H9 (cell line): ENCODE measurements around the gene TBC1D22A. TPM values are rescaled to one million over a fixed set of nuclear protein-coding genes. Genes with fewer than 3 reads are reported as not detected.
A peak's percentile ranks its signal among the peaks of the same experiment; 100 is the strongest.

ENCODE experiments used
- DNase-seq: peaks from one replicate; pipeline ENCODE4 v3.0.0-alpha.2; 2017
- H2AFZ ChIP-seq: one replicate; pipeline ENCODE4 v1.6.1; 2013; ENCODE audit warnings: mild to moderate bottlenecking, low read length, control low read depth, moderate library complexity
- H2AK5ac ChIP-seq: 2 replicates; pipeline ENCODE4 v1.6.1; 2013; ENCODE audit warnings: low read length, control low read depth, mixed read lengths; ENCODE audit not compliant: insufficient read length
- H2BK120ac ChIP-seq: one replicate; pipeline ENCODE4 v1.6.1; 2013; ENCODE audit warnings: low read depth, mild to moderate bottlenecking, low read length, control low read depth, inconsistent platforms; ENCODE audit not compliant: poor library complexity, severe bottlenecking
- H2BK12ac ChIP-seq: 2 replicates; pipeline ENCODE4 v1.6.1; 2013; ENCODE audit warnings: low read length, control low read depth, mixed read lengths, low read depth; ENCODE audit not compliant: insufficient read length
- H2BK15ac ChIP-seq: 2 replicates; pipeline ENCODE4 v1.6.1; 2013; ENCODE audit warnings: low read depth, low read length, control low read depth
- H2BK20ac ChIP-seq: one replicate; pipeline ENCODE4 v1.6.1; 2013; ENCODE audit warnings: low read depth, mild to moderate bottlenecking, low read length, control low read depth, inconsistent platforms; ENCODE audit not compliant: poor library complexity, severe bottlenecking
- H2BK5ac ChIP-seq: 2 replicates; pipeline ENCODE4 v1.6.1; 2013; ENCODE audit warnings: low read length, control low read depth, mixed read lengths; ENCODE audit not compliant: insufficient read length
- H3K14ac ChIP-seq: 2 replicates; pipeline ENCODE4 v1.6.1; 2013; ENCODE audit warnings: low read length, control low read depth; ENCODE audit not compliant: insufficient read depth
- H3K18ac ChIP-seq: 2 replicates; pipeline ENCODE4 v1.6.1; 2013; ENCODE audit warnings: low read depth, mild to moderate bottlenecking, mixed read lengths, low read length, control low read depth; ENCODE audit not compliant: insufficient read length
- H3K23ac ChIP-seq: 2 replicates; pipeline ENCODE4 v1.6.1; 2013; ENCODE audit warnings: low read length, control low read depth, mixed read lengths, low read depth; ENCODE audit not compliant: insufficient read length
- H3K23me2 ChIP-seq: 2 replicates; pipeline ENCODE4 v1.6.1; 2013; ENCODE audit warnings: low read depth, mild to moderate bottlenecking, mixed read lengths, low read length, control low read depth; ENCODE audit not compliant: insufficient read length, poor library complexity, severe bottlenecking
- H3K27ac ChIP-seq: 2 replicates; pipeline ENCODE4 v1.5.1; 2013; ENCODE audit warnings: low read length, control low read depth, mixed read lengths, low read depth; ENCODE audit not compliant: insufficient read length
- H3K27me3 ChIP-seq: 2 replicates; pipeline ENCODE4 v1.6.1; 2013; ENCODE audit warnings: low read length, control low read depth, inconsistent platforms; ENCODE audit not compliant: insufficient read depth
- H3K4ac ChIP-seq: 2 replicates; pipeline ENCODE4 v1.6.1; 2013; ENCODE audit warnings: low read depth, mild to moderate bottlenecking, control low read depth, inconsistent platforms, low read length, moderate library complexity
- H3K4me1 ChIP-seq: 2 replicates; pipeline ENCODE4 v1.6.1; 2013; ENCODE audit warnings: low read length, control low read depth, inconsistent platforms; ENCODE audit not compliant: insufficient read depth
- H3K4me2 ChIP-seq: 2 replicates; pipeline ENCODE4 v1.6.1; 2013; ENCODE audit warnings: low read length, control low read depth, mixed read lengths; ENCODE audit not compliant: insufficient read length, insufficient read depth
- H3K56ac ChIP-seq: 2 replicates; pipeline ENCODE4 v1.6.1; 2013; ENCODE audit warnings: low read depth, mild to moderate bottlenecking, mixed read lengths, low read length, control low read depth; ENCODE audit not compliant: insufficient read length
- H3K79me1 ChIP-seq: 2 replicates; pipeline ENCODE4 v1.6.1; 2013; ENCODE audit warnings: low read depth, mild to moderate bottlenecking, moderate library complexity, low read length, control low read depth, inconsistent platforms; ENCODE audit not compliant: insufficient read depth, poor library complexity, severe bottlenecking
- H3K79me2 ChIP-seq: 2 replicates; pipeline ENCODE4 v1.6.1; 2013; ENCODE audit warnings: low read length, control low read depth, inconsistent platforms; ENCODE audit not compliant: insufficient read depth
- H3K9ac ChIP-seq: 2 replicates; pipeline ENCODE4 v1.6.1; 2013; ENCODE audit warnings: low read length, control low read depth, mixed read lengths; ENCODE audit not compliant: insufficient read length; ENCODE audit errors: extremely low read depth
- H3K9me3 ChIP-seq: one replicate; pipeline ENCODE4 v1.6.1; 2013; ENCODE audit warnings: low read depth, low read length, inconsistent platforms; ENCODE audit not compliant: control insufficient read depth
- H3T11ph ChIP-seq: one replicate; pipeline ENCODE4 v1.6.1; 2013; ENCODE audit warnings: mild to moderate bottlenecking, low read length, control low read depth, inconsistent platforms
- H4K20me1 ChIP-seq: one replicate; pipeline ENCODE4 v1.6.1; 2013; ENCODE audit not compliant: control insufficient read depth, insufficient read length, insufficient read depth
- H4K5ac ChIP-seq: 2 replicates; pipeline ENCODE4 v1.6.1; 2013; ENCODE audit warnings: low read depth, mild to moderate bottlenecking, mixed read lengths, low read length, control low read depth; ENCODE audit not compliant: insufficient read length
- H4K8ac ChIP-seq: replicated peaks from 2 replicates; pipeline ENCODE4 v1.6.1; 2013; ENCODE audit warnings: low read length, control low read depth, mixed read lengths, low read depth; ENCODE audit not compliant: insufficient read length
- H4K91ac ChIP-seq: 2 replicates; pipeline ENCODE4 v1.6.1; 2013; ENCODE audit warnings: low read depth, mild to moderate bottlenecking, moderate library complexity, mixed read lengths, low read length, control low read depth; ENCODE audit not compliant: insufficient read length
- H3K27ac Mint-ChIP-seq, 3 experiments: 2 replicates in 2 of 3; 3 replicates in 1 of 3; pipeline ENCODE4 v1.8.0; 2020 to 2021; ENCODE audit warnings: mixed read lengths in 3 of 3, mild to moderate bottlenecking in 1 of 3, moderate library complexity in 1 of 3
- H3K27me3 Mint-ChIP-seq: 2 replicates; pipeline ENCODE4 v1.8.0; 2021; ENCODE audit warnings: low read depth, mild to moderate bottlenecking, moderate library complexity, mixed read lengths
- H3K36me3 Mint-ChIP-seq, 3 experiments: 2 replicates in 2 of 3; 3 replicates in 1 of 3; pipeline ENCODE4 v1.8.0; 2020 to 2021; ENCODE audit warnings: low read depth in 3 of 3, mixed read lengths in 3 of 3; ENCODE audit not compliant: insufficient read depth in 1 of 3
- H3K4me1 Mint-ChIP-seq, 2 experiments: 2 replicates each; pipeline ENCODE4 v1.8.0; 2020; ENCODE audit warnings: mixed read lengths in 2 of 2
- H3K4me3 Mint-ChIP-seq, 2 experiments: 2 replicates in 1 of 2; 3 replicates in 1 of 2; pipeline ENCODE4 v1.8.0; 2020 to 2021; ENCODE audit warnings: mild to moderate bottlenecking in 2 of 2, mixed read lengths in 2 of 2, moderate library complexity in 1 of 2
- H3K9me3 Mint-ChIP-seq, 2 experiments: 2 replicates in 1 of 2; 3 replicates in 1 of 2; pipeline ENCODE4 v1.8.0; 2020; ENCODE audit warnings: mild to moderate bottlenecking in 2 of 2, mixed read lengths in 2 of 2, moderate library complexity in 1 of 2
- CTCF ChIP-seq: fragments of 200-600 bp; sonication (generic); conservative IDR thresholded peaks from 3 replicates; pipeline ENCODE4 v1.8.0; 2021; ENCODE audit warnings: antibody characterized with exemption, mild to moderate bottlenecking
- WGBS: extraction: QIAGEN DNeasy Blood & Tissue Kit; methylation state at CpG from one replicate; pipeline ENCODE4 v1.1.7; 2013; ENCODE audit warnings: missing lambda C conversion rate, low lambda C conversion rate, mixed read lengths; ENCODE audit not compliant: insufficient read length; ENCODE audit errors: extremely low coverage; 5-methylcytosine and 5-hydroxymethylcytosine counted together
- total RNA-seq: library from RNA; stranded (reverse); gene quantifications from 2 replicates; pipeline ENCODE4 v1.2.1, GENCODE V29; 2021

The TBC1D22A gene
- total RNA-seq, 1 experiment from 2014 or later = 20.8 TPM

- H2AK5ac ChIP-seq = no peak overlapping the region
- H4K5ac ChIP-seq = no peak overlapping the region
- Mint-ChIP-seq H3K4me1 (peaks cover 16 to 17% of the 10 kb centered on the region in 2 experiments), H3K27me3 (no peaks in the 10 kb centered on the region; the same call in 1 of the 2 replicates), H3K9me3 (no peaks in the 10 kb centered on the region), H3K36me3 (peaks cover 0 to 1% (median 0%) of the 10 kb centered on the region in 3 experiments; a peak in 1 of 7 replicates), H3K27ac (peak overlapping the region in 2 of 3 experiments; percentile 23 to 94; a peak in 6 of 7 replicates), H3K4me3 (no peak overlapping the region)
- no peak overlapping the region for H2AFZ ChIP-seq
- no peak overlapping the region for H3K27ac ChIP-seq
- no peak for DNase-seq
- H3K4me1 ChIP-seq = no peaks in the 10 kb centered on the region; the same call in 1 of the 2 replicates
- TF ChIP-seq CTCF = no peak
- no peak overlapping the region for H3K4me2 ChIP-seq
- no peaks in the 10 kb centered on the region for H3K23me2 ChIP-seq
- H4K20me1 ChIP-seq = no peaks in the 10 kb centered on the region
- H4K91ac ChIP-seq = no peak overlapping the region
- no peak overlapping the region for H2BK15ac ChIP-seq
- no peak overlapping the region for H2BK120ac ChIP-seq
- H3T11ph ChIP-seq = no peak overlapping the region
- no peak overlapping the region for H3K4ac ChIP-seq
- no peaks in the 10 kb centered on the region for H3K9me3 ChIP-seq
- WGBS = 100% methylated on average over 1 of the region's 11 CpGs
- H2BK20ac ChIP-seq = no peak overlapping the region
- H3K23ac ChIP-seq = no peak overlapping the region
- no peak overlapping the region for H2BK5ac ChIP-seq
- H2BK12ac ChIP-seq = no peak overlapping the region
- no peaks in the 10 kb centered on the region for H3K27me3 ChIP-seq
- H3K9ac ChIP-seq = no peak overlapping the region
- no peaks in the 10 kb centered on the region for H3K79me1 ChIP-seq
- no peak overlapping the region for H3K56ac ChIP-seq
- H3K79me2 ChIP-seq = no peaks in the 10 kb centered on the region; the same call in 1 of the 2 replicates
- no peak overlapping the region for H3K18ac ChIP-seq
- H3K14ac ChIP-seq = no peak overlapping the region
- no peak overlapping the region for H4K8ac ChIP-seq
Measured at GRCh38 chr22:47042116-47042825, 279.8 kb downstream of the TBC1D22A start.
